ENCODE measurements around the gene AMOTL2.
A peak's percentile ranks its signal among the peaks of the same experiment; 100 is the strongest.

- no peak; the same call in 1 of the 2 replicates for TF ChIP-seq NFIC (IDR thresholded peaks at IDR 0.05)
- peak; percentile 15; the same call in 1 of the 2 replicates for TF ChIP-seq TAF1 (IDR thresholded peaks at IDR 0.05; ENCODE audit: low read depth)
- no peak for TF ChIP-seq USF1 (IDR thresholded peaks at IDR 0.05)
- no peak for TF ChIP-seq TEAD4 (IDR thresholded peaks at IDR 0.05)
- TF ChIP-seq CEBPB (IDR thresholded peaks at IDR 0.05) = no peak
Measured at GRCh38 chr3:134353171-134353825, 20.9 kb downstream of the AMOTL2 start.
